ENCODE data around the gene PLAAT5.
"Not testable (repeated sequence)": the region's sequence is repeated elsewhere in the genome, so short reads cannot be mapped to it uniquely, and the experiment has no call there.

GRCh38 chr11:63435351-63435750, 55.6 kb downstream of the PLAAT5 start:
- TF ChIP-seq CTCF (IDR thresholded peaks at IDR 0.05); ZFX (IDR thresholded peaks at IDR 0.05; ENCODE audit: borderline replicate concordance): not testable (repeated sequence)

All from 22Rv1 (cell line).